SHP77 treated with DMSO at 0.1 percent for 48 hours (cell line): ENCODE results near the gene CEP44.
"Not testable (repeated sequence)": the region's sequence is repeated elsewhere in the genome, so short reads cannot be mapped to it uniquely, and the experiment has no call there.

Source experiments
- DNase-seq: peaks from one replicate; lab custom pipeline; 2025; lab: John Stamatoyannopoulos, UW

The CEP44 gene

DNA sequence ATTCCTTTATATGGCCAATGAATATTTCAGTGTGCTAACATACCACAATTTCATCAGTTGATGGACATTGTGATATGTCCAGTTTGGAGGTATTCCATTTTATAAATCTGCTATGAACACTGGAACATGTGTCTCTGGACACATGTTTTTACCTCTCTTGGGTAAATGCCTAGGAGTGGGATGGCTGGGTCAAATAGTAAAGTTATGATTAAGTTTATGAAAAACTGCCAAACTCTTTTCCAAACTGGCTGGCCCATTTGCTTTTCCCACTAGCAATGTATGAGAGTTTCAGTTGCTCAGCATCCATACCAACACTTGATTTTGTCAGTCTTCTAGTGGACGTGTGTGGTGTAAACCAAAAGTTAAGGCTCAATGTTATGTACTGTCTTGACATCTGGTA, 40.5 kb downstream of the CEP44 start:
- DNase-seq = no peak

DNA sequence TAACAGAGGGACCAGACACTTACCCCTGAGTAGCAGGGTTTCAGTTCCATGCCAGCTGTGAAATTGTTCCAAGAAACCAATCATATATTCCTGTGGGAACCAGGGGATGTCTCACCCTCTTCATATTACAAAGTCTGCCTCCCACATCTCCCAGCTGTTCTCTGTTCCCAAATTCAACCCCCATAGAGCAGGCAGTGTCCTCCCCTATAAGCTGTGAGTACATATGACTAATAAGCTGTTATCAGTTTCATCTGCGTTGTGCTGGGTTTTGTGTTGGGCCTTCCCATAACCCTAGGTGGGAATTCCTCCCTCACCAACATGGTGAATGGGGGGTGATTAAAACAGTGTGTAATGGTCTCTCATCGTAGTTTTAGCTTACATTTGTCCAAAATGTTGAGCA, 41.0 kb downstream of the CEP44 start:
- no peak for DNase-seq

DNA sequence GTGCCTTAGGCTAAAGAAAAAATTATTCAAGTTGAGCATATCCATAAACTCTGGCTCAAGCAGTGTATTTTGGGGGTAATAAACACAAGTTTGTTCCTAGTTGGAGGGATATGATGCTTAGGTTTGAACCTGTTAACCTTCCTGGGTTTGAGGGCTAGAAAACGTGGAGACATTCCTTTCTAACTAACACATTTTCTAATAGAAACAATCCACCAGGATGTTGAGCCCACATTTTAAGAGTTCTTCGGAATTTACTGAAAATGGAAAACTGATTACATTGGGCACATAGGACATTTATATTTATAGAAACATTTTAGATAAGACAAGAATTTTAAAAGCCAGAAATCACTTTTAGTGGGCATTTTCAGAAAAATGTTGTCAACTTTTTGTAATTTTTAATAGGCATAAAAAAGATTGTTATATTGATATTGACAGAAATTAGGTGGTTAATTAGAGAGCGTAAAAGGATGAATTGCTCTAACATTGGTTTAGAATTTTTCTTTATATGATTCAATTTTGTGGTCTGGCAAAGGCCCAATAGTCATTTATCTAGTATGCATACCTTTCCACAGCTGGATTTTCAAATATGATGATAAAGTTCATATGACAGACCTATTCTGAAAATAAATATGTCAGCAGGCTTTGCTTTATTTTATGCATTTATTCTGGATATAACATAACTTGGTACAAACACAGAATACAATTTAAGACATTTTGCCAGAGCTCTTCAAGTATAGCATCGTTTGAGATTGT, 49.2 kb downstream of the CEP44 start:
- DNase-seq = no peak

DNA sequence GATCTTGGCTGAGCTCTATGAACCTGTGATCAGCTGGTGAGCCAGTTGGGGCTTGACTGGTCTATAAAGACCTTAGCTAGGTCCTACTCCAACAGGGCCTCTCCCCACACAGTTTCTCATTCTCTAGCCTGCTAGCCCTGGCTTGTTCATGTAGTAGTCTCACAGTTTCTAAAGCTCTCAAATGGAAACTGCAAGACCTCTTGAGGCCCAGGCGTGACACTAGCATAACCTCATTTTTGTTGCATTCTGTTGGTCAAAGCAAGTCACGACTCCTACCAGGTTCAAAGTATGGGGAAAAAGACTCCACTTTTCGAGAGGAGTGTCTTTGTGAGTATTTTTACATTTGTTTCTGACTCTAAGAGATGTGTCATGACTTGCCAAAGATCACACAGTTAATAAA, 50.9 kb downstream of the CEP44 start:
- no peak for DNase-seq

DNA sequence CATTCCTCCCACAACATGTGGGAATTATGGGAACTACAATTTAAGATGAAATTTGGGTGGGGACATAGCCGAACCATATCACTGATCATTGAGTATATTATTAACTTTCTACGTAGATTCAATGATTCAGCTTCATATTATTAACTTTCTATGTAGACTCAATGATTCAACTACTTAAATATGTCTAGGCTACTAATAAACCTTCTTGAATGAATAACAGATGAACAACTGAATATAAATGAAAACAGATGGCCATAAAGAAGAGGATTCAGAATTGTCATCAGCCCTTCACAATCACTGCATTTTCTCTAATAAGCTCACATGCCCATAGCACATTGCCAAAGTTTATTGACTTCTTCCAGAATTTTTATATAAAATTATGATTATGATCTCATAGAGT, 57.0 kb downstream of the CEP44 start:
- no peak for DNase-seq

DNA sequence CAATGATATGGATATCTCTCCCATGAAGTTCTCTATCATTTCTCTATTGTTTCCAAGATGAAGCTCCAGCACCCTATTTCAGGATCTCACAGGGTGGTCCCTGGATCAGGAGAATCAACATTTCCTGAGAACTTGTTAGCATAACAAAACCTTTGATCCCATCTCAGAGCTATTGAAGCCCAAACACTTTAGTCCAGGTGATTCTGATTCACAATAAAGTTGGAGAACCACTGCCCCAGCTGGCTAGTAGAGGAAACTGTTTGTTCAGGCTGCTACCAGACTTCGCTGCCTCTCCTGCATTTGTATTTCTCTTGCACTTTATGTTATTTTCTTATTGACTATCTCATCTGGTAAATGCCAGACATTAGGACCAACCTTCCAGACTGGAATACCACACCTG, 65.4 kb downstream of the CEP44 start:
- no peak for DNase-seq

DNA sequence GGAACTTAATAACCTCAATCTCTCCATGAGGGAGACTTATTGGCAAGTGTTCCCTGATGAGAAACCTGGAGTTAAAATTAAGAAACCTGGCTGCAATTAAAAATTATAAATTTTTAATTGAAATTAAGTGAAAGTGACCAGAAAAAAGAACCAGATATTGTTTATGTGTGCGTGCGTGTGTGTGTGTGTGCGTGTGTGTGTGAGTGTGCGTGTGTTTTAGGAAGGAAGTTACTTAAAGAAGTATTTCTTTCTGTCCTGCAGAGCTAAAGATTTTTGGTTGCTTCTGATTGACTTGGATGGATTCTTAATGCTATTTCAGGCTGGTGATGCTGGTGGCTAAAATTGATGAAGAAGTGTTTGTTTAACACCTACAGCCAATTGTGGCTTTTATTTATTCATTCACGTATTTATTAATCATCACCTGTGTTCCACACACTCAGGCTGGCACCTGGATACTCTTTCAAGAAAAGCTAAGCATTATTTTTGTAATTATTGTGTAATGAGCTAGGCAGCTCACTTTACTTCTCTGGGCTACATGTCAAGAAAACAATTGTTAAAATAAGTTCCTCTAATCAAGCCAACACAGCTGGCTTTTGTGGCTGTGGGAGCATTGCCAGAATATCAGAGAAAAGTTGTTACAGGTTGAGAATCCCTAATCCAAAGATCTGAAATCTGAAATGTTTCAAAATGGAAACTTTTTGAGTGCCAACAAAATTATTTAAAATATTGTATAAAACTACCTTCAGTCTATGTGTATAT, 68.5 kb downstream of the CEP44 start:
- DNase-seq = no peak

DNA sequence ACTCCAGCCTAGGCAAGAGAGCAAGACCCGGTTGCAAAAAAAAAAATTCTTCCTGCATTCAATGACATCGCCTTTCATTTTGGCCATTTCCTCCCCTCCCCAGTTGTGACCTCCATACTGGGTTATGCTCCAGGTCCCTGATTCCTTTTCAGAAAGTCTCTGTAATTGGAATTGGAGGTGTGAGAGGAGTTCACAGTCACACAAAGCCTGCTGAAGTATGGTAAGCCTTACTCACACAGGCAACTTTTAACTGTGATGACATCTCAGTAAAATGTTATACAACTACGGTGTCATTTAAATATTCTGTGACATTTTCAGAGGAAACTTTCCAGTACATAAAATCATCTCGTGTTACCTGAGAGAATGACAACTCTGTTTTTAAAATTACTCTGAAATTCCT, 73.6 kb downstream of the CEP44 start:
- DNase-seq = no peak

DNA sequence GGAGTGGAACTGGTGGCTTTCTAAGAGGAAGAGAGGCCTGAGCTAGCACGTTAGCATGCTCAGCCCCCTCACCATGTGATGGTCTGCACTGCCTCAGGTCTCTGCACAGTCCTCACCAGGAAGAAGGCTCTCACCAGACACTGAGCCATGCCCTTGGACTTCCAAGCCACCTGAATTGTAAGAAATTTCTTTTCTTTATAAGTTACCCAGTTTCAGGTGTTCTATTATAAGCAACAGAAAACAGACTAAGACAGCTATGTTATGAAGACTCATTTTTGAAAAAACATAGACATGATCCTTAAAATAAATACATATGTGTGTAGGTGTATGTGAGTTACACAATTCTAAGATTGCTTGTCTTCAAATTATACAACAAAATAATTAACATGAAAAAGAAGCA, 74.7 kb downstream of the CEP44 start:
- no peak for DNase-seq

DNA sequence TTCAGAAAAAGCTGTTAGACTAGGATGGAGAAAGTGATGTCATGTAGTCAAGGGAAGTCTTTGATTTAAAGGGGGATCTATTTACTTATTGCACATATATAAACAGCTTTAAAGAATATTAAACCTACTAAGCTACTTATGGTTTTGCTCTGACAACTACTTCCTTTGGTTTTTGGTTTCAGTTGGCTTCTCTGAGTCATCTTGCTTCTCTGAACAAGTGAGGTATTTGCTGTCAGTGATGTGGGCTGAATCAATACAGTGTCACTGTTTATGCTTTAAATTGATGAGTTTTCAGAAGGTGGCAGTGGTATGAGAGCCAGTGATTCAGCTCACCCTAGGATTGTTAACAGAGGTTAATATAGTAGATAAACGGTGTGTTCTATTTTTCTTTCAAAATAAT, 75.1 kb downstream of the CEP44 start:
- no peak for DNase-seq

DNA sequence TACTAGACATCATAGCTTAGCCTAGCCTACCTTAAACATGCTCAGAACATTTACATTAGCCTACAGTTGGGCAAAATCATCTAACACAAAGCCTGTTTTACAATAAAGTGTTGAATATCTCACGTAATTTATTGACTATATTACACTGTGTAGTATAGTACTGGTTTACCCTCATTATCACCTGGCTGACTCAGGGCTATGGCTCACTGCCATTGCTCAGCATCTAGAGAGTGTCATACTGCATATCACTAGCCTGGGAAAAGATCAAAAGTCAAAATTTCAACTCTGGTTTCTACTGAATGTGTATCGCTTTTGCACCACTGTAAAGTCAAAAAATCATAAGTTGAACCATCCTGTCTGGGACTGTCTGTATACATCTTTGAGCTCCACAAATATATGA, 78.6 kb downstream of the CEP44 start:
- DNase-seq = no peak

DNA sequence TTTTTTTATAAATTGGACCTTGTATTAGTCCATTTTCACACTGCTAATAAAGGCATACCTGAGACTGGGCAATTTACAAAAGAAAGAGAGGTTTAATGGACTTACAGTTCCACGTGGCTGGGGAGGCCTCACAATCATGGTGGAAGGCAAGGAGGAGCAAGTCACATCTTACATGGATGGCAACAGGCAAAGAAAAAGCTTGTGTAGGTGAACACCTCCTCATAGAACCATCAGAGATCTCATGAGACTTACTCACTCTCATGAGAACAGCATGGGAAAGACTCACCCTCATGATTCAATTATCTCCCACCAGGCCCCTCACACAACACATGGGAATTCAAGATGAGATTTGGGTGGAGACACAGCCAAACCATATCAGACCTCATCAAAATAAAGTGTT, 80.1 kb downstream of the CEP44 start:
- not testable (repeated sequence) for DNase-seq

DNA sequence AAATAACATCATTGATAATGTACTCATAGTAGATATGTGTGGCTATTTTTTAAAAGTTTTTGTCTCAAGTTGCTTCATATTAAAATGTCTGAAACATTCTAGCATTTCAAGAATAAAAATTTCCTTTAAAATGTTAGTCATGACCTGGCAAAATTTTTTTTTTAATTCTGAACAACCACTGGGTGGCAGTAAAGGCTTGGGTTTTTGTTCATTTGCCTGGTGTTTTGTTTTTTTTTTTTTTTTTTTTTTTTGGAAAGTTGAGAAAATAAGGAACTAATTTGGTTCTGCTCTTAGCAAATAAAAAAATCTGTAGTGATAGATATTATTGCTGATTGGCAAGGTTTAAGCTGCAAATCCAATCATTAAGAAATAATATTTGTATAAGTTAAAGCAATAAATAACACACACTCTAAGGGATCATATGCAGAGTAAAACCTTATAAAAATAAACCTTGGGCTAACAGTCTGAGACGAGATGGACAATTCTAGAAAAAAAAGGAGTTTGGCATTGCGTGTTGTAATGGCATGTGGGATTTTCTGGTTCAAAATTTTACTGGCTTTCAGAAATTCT, 81.4 kb downstream of the CEP44 start:
- no peak for DNase-seq

DNA sequence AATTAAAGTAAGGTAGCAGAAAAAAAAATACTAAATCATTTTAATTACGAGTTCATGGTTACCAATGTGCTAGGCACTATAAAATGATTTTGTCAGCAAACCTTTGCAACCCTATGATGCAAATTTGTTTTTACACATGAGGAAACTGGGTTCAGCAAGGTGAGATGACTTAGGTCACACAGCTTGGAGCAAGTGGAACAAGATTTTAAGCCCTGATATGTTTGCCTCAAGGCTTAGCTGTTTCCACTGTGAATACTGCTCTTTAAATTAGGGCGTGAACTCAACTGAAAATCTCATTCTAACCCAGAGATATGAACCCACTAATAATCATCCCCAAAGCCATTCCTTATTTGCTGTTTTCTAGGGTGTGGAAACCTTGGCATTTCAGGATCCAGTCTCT, 86.3 kb downstream of the CEP44 start:
- no peak for DNase-seq

DNA sequence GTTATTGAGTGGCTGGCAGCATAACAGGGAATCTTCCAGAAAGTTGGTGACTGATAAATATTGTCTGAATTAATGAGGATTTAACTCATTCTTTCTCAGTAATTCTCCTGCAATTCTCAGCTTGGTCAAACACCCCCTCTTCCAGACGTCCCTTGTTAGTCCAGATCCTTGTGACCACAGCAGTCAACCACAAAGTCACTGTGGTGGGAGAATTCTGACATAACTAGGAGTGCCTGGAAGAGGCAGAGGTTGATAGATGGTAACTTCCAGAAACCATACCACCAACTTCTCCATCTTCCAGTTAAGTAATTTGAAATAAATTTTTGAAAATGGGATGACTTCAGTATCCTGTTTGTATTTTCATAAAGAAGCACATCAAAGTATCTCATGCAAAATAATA, 90.1 kb downstream of the CEP44 start:
- DNase-seq = no peak

DNA sequence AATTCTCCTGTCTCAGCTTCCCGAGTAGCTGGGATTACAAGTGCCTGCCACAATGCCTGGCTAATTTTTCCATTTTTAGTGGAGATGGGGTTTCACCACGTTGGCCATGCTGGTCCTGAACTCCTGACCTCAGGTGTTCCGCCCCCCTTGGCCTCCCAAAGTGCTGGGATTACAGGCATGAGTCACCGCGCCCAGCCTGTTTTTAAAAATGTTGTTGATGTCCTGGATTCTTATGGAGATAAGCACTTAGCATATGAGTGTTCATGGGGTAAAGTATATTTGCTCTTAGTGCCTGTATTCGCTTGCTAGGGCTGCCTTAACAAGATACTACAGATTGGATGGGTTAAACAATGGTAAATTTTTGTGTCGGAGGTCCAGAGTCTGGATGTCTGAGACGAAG, 91.7 kb downstream of the CEP44 start:
- no peak for DNase-seq

DNA sequence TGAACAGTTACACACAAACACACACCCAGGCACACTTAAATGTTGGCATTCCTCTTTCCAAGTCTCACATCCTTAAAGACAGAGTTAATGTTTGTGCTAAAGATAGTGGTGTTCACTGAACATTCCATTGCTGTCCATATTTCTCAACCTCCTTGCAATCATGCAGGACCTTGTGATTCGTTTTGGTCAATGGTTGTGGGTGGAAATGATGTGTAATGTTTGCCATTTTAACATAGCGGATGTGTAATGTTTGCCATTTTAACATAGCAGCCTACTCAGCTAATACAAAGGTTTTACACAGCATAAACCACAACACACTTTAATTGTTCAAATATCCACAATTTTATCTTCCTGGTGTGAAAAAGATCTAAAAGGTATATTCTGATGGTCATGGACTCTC, 93.9 kb downstream of the CEP44 start:
- DNase-seq = no peak

DNA sequence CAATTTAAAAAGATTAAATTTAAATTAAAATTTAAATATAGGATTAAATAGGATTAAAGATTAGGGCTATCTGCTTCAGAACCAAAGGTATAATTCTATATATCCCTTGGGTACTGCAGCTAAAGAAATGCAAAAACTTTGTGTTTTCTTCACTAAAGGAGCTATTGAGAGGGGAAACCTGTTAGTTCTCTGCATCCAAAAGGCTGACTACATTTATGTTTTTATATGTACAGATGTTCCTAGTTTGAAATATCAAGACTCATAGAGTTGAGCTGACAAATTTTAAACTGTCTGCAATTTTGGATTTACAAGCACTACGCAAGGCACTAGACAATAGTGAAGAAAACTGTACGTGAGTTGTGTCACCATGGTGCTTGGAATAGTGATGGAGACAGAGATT, 95.2 kb downstream of the CEP44 start:
- DNase-seq = no peak

DNA sequence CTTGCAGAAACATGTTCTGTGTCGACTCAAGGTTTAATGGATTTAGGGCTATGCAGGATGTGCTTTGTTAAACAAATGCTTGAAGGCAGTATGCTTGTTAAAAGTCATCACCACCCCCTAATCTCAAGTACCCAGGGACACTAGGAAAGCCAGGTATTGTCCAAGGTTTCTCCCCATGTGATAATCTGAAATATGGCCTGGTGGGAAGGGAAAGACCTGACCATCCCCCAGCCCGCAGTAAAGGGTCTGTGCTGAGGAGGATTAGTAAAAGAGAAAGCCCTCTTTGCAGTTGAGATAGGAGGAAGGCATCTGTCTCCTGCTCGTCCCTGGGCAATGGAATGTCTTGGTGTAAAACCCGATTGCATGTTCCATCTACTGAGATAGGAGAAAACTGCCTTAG, 96.5 kb downstream of the CEP44 start:
- not testable (repeated sequence) for DNase-seq

DNA sequence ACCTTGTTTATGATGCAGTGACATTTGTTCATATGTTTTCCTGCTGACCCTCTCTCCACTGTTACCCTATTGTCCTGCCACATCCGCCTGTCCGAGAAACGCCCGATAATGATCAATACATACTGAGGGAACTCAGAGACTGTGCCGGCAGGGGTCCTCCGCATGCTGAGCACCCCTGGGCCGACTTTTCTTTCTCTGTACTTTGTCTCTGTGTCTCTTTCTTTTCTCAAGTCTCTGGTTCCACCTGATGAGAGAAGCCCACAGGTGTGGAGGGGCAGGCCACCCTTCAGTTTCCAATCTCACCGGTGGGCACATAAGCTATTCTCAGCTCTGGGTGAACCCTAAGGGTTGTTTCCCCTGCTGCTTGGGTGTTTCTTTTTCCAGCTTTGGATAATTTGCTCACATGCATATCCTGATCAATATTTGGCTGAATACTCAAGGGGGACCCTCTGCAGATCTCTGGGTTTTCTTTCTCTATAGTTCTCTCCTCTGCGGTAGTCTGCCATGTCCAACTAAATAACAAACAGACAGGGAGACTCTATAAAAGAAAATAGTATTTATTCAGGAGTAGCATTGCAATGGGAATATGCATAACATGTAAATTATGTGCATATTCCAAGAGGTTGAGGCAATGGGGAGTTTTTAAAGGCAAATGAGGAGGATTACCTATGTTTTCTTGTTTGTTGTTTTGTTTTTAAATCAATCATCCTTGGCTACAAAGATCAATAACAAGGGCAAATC, 97.2 kb downstream of the CEP44 start:
- DNase-seq = no peak

DNA sequence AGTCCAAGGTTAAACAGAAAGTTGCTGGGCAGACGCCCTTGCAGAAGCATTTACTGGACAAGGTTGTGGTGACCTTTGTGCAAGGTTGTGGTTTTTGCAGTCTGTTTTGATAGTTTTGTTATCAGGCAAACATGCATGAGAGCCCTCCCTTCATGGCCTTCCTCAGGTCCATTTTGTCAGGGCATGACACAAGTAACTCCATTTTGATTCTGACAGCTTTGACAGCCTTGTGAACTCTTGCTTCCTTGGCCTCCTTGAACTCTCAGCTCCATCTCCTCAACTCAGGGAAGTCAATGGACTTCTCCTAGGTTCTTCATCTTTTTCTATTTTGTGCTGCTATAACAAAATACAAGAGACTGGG, 97.7 kb downstream of the CEP44 start:
- DNase-seq = no peak
